ENCODE measurements around the gene ELFN2. TPM values are rescaled to one million over a fixed set of nuclear protein-coding genes. Genes with fewer than 3 reads are reported as not detected.

Gene ELFN2
- total RNA-seq, 2 experiments from 2014 or later, result 0.63 to 1.8 TPM

DNA sequence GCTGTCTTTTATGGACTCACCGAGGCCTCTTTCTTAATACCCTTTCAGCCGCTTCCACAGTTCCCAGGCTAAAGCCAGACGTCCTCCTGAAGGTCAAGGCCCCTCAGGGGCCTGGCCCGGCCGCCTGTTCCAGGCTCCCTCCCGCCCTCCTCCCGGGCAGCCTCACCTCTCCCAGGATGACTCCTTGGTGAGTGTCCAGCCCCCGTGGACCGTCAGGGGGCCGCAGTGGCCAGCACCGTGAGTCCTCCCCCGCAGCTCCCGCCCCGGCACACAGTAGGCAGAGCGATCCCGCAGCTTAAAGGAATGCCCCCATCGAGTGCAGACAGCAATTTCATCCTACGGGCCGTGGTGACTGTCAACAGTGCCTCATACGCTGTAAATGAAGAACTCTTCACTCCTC is 32.9 kb downstream of the ELFN2 start:
- H3K9me2 ChIP-seq (ENCODE audit: insufficient read depth, low read length), result no peaks in the 10 kb centered on the region
- ChIA-PET CTCF (ENCODE audit: unreplicated experiment) (no interaction called here), POLR2A (interaction anchor here (0.5 kb wide), 1 partner anchor 30 kb away, joined by 3 read pairs; no protein-coding TSS in a partner anchor)
- no peak for TF ChIP-seq EZH2phosphoT487 (IDR thresholded peaks at IDR 0.05; ENCODE audit: borderline replicate concordance, low read depth, low read length)
- TF ChIP-seq CTCF (conservative IDR thresholded peaks at IDR 0.05; ENCODE audit: low read length), result no peak
- intact Hi-C loops (cut with micrococcal nuclease; ENCODE audit: unreplicated experiment), result no loop called here
- BruUV-seq (replicated peaks), result no TSS peak
- no peaks in the 10 kb centered on the region for H4K20me1 ChIP-seq (ENCODE audit: insufficient read depth, low read length)
- DNase-seq (ENCODE audit: low spot score), result no peak
- H3K27ac ChIP-seq (ENCODE audit: low read depth, low read length, poor library complexity, severe bottlenecking), result no peak overlapping the region
- no peaks in the 10 kb centered on the region for H3K9me3 ChIP-seq (ENCODE audit: low read length)
- H3K4me3 ChIP-seq (ENCODE audit: low read depth, low read length, poor library complexity, severe bottlenecking), result no peak overlapping the region
- no peaks in the 10 kb centered on the region for H3K4me1 ChIP-seq (ENCODE audit: insufficient read depth, low read length, poor library complexity, severe bottlenecking)
- H3K79me2 ChIP-seq (ENCODE audit: insufficient read depth, low read depth, low read length), result no peaks in the 10 kb centered on the region
- H3K4me2 ChIP-seq (ENCODE audit: low read length), result no peak overlapping the region
- no peak overlapping the region for H2AFZ ChIP-seq (ENCODE audit: low read length)
- no peaks in the 10 kb centered on the region for H3K36me3 ChIP-seq (ENCODE audit: insufficient read depth, low read length)

- POLR2A ChIA-PET, result interaction anchor here (0.5 kb wide), 1 partner anchor 31 kb away, joined by 3 read pairs; no protein-coding TSS in a partner anchor
Observed at GRCh38 chr22:37393746-37394145, 33.5 kb downstream of the ELFN2 start.

More at GRCh38 chr22:37393746-37394145, 33.5 kb downstream of the ELFN2 start:
- H3K9me3 ChIP-seq (ENCODE audit: low read length), result no peaks in the 10 kb centered on the region
- no peak for DNase-seq (ENCODE audit: low spot score)
- no peaks in the 10 kb centered on the region for H3K36me3 ChIP-seq (ENCODE audit: insufficient read depth, low read length)
- no peaks in the 10 kb centered on the region for H3K9me2 ChIP-seq (ENCODE audit: insufficient read depth, low read length)
- H3K79me2 ChIP-seq (ENCODE audit: insufficient read depth, low read depth, low read length), result no peaks in the 10 kb centered on the region
- no peak overlapping the region for H2AFZ ChIP-seq (ENCODE audit: low read length)
- H3K4me3 ChIP-seq (ENCODE audit: low read depth, low read length, poor library complexity, severe bottlenecking), result no peak overlapping the region
- H3K27ac ChIP-seq (ENCODE audit: low read depth, low read length, poor library complexity, severe bottlenecking), result no peak overlapping the region
- no peak overlapping the region for H3K4me2 ChIP-seq (ENCODE audit: low read length)
- no peak for TF ChIP-seq EZH2phosphoT487 (IDR thresholded peaks at IDR 0.05; ENCODE audit: borderline replicate concordance, low read depth, low read length)
- no peak for TF ChIP-seq CTCF (conservative IDR thresholded peaks at IDR 0.05; ENCODE audit: low read length)
- no peaks in the 10 kb centered on the region for H3K4me1 ChIP-seq (ENCODE audit: insufficient read depth, low read length, poor library complexity, severe bottlenecking)
- CTCF ChIA-PET (ENCODE audit: unreplicated experiment), result no interaction called here
- H4K20me1 ChIP-seq (ENCODE audit: insufficient read depth, low read length), result no peaks in the 10 kb centered on the region
- intact Hi-C loops (cut with micrococcal nuclease; ENCODE audit: unreplicated experiment), result no loop called here
- no TSS peak for BruUV-seq (replicated peaks)

Measured in OCI-LY7 (cell line).